GM18868 (cell line): ENCODE results near the gene ANGPTL8.

Source experiments
- ATAC-seq: cut with Tn5 transposase; IDR thresholded peaks from one replicate; pipeline ENCODE4 v1.9.1; 2021; ENCODE audit warnings: mild to moderate bottlenecking, moderate library complexity; ENCODE audit not compliant: unreplicated experiment

The ANGPTL8 gene

DNA sequence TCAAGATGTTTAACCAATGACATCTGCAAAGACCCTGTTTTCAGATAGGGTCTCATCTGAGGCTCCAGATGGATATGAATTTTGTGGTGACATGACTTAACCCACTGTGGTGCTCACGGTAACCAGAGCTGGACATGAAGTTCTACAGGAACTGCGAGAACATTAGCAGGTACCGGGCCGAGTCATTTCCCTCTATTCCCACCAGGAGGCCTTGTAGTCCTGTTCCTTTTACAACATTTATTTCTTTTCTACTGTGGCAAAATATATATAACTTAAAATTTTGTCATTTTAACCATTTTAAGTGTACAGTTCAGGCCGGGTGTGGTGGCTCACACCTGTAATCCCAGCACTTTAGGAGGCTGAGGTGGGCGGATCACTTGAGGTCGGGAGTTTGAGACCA is 48.9 kb downstream of the ANGPTL8 start:
- ATAC-seq = no peak

- ATAC-seq = no peak
Observed at GRCh38 chr19:11290256-11290655, 50.8 kb downstream of the ANGPTL8 start.

- ATAC-seq = no peak
Observed at GRCh38 chr19:11291415-11291814, 52.0 kb downstream of the ANGPTL8 start.
